Retina (tissue), 1 donor: ENCODE data around the gene ARHGAP27.

Source experiments
- DNase-seq: peaks from one replicate; pipeline ENCODE4 v3.0.0-alpha.2; 2016

The ARHGAP27 gene

GRCh38 chr17:45404870-45405249, 27.8 kb downstream of the ARHGAP27 start:
- no peak for DNase-seq

DNA sequence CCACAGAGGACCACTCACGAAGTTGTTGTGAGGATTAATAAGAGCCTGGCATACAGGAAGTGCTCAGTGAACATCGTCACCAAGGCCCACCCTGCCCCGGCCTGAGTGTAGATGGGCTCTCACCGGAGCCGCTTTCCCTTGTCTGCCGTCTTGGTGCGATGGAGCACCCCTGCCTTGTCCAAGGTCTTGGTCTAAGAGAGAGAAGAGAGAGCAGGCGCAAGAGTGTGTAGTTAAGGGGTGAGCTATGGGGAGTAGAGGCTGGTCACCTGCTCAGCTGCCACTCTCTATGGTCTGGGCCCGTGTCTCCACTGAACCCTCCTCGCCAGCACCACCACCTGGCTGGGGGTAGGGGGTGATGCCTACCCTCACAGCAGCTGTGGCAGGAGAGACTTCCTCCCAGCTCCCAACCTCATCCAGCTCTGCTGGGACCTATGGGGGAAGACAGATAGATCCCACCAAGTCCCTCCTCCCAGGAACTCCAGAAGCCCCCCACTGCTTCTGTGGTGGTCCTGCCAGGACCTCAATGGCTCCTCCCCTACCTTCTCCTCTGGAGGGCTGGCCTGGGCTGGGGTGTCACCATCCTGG, 28.7 kb downstream of the ARHGAP27 start:
- no peak for DNase-seq

- DNase-seq, result no peak
These were observed 29.8 kb downstream of the ARHGAP27 start for GRCh38 chr17:45402916-45403315.

GRCh38 chr17:45398800-45399199, 33.9 kb downstream of the ARHGAP27 start:
- DNase-seq, result no peak

DNA sequence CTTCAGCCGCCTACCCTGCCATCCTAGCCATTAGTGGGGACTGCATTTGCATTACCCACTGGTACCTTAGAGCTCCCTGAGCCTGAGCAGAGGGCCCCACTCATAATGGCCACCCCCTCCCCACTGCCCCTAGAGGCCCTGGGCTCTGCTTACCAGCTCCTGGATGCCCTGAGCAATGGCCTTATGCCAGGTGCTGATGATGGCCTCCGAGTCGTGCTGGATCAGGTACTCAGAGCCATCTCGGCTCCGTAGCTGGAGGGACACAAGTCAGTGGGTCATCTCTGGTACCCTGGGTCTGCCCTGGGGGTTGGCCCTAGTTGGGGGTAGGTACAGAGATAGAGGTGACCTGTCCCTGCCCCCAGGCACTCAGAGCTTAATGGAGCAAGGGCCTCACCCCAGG, 34.9 kb downstream of the ARHGAP27 start:
- DNase-seq, result no peak

DNA sequence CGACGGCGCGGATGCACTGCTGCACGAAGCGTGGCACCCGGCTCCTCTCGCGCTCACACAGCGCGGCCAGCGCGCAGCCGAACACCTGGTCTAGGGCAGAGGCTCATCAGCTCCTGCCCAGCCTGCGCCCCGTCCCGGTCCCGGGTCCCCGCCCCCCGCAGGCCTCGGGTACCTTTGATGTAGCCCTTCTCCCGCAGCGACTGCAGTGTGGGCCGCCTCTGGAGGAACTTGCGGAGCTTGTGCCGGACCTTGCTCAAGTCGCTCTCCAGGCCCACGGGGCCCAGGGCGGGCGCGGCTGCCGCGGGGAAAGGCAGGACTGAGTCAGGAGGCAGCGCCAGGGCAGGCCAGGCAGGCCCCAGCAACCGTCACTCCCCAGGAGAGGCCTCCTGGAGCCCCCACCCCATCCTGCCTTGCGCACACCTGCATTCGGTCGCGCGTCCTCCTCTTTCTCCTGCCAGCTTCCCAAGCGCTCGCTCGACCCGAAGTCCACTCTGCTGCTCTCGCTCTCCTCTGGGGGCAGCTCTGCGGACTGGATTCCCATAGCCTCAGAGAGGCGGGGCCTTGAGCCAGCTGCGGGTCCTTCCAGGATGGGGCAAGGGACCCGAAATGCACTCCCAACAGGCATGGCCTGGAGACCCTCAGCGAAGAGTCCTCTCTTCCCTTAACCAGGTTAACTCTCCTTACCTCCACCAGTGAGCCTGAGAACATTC, 36.0 kb downstream of the ARHGAP27 start:
- DNase-seq, result no peak

GRCh38 chr17:45395569-45396415, 36.9 kb downstream of the ARHGAP27 start:
- DNase-seq, result no peak

GRCh38 chr17:45394913-45395568, 37.6 kb downstream of the ARHGAP27 start:
- DNase-seq, result peak; percentile 93

DNA sequence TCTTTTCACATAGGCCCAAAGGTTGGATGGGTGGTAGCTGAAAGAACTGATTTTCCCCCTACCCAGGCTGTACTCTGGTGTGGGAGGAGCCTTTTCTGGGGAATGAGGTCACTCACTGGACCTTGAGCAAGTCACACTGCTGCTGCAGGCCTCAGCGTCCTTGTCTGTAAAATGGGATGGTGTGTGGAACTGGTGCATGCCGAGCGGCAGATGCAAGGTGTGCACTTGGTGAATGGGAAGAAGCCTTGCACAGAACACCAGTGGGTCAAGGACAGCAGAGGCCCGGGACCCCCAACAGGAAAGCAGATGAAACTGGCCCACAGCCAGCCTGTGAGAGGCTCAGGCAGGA, 38.1 kb downstream of the ARHGAP27 start:
- DNase-seq, result no peak

DNA sequence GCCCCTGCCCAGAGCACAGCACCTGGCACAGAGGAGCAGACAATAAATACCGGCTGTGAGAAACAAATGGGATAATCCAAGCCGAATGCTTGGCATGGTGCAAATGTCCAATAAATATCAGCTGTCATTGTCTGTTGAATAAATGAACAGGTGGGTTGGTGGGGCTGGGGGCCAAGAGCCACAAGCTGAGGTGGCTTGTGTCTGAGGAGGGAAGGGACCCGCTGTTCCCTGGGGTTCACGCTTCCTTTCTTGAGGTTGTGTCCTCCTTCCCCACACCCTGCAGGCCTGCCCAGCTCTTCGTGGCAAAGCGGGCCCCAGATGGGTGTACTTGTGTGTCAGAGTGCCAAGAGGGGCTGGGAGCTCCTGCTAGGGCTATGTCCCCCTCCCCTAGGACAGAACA, 38.6 kb downstream of the ARHGAP27 start:
- DNase-seq, result no peak

GRCh38 chr17:45393411-45393810, 39.3 kb downstream of the ARHGAP27 start:
- DNase-seq, result no peak

- DNase-seq, result no peak
These were observed 40.8 kb downstream of the ARHGAP27 start for GRCh38 chr17:45391918-45392317.

DNA sequence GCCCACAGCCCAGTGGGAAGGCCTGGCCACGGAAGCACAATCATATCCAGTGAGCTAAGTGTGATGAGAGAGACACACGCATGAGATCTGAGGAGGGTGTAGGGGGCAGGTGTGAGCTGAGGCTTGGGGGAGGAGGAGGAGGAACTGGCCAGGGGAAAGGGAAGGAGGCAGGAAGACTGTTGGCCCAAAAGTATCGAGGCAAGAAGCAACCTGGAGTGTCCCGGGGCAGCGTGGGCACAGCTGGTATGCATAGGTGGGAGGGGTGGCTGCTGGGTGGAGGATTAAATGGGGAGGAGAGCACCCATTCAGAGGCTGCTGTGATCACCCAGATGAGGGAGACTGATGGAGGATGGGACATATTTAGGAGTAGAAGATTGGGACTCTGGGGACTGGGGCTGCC, 41.4 kb downstream of the ARHGAP27 start:
- DNase-seq, result no peak

DNA sequence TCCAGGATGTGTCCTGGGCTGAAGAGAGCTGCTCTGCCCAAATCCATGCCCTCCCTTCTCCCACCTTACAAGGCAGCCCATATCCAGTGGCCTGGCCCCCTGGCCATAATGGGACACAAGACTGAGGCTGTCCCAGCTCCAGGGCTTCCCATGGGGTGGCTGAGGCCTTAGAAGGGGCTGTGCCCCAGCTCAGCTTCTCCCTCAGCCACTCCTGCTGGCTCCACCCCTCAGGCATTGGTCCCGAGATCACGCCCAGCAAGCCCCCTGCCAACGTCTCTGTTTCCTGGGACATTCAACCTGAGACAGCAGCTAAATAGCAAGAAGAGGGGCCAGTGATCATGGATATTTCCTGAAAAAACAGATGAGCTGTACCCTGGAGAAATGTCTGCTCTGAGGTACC, 43.3 kb downstream of the ARHGAP27 start:
- no peak for DNase-seq

DNA sequence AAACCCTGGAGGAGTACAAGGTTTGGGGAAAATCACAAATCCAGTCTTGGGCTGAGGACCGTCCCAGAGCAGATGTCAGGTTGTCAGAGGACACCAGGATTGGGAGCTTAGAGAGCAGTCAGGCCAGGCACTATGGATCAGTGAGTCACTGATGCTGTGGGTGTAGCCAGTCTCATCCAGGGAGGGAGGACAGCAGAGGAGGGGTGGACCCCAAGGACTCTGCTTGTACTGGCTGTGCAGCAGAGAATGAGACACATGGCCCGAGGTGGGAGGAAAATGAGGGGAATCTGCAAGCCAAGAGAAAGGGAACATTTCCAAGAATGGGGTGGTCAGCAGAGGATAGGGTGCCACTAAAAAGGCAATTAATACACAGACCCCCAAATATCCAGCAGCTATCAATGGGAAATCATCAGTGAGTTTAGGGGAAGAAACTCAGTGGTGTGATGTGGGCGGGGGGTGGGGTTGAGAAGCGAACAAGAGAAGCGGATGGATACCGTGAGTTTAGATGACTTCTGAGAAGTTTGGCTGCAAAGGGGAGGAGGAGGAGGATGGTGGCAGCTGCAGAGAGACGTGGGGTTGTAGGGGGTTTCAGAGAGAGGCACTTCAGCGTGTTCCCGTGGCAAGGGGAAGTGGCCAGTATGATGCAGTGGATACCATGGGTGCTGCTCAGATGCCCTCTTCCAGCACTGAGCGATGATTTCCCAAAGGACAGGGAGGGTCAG, 43.9 kb downstream of the ARHGAP27 start:
- no peak for DNase-seq

- no peak for DNase-seq
These were observed 44.9 kb downstream of the ARHGAP27 start for GRCh38 chr17:45387739-45388138.

GRCh38 chr17:45386178-45386577, 46.5 kb downstream of the ARHGAP27 start:
- no peak for DNase-seq

GRCh38 chr17:45385331-45385997, 47.2 kb downstream of the ARHGAP27 start:
- DNase-seq, result peak; percentile 84

DNA sequence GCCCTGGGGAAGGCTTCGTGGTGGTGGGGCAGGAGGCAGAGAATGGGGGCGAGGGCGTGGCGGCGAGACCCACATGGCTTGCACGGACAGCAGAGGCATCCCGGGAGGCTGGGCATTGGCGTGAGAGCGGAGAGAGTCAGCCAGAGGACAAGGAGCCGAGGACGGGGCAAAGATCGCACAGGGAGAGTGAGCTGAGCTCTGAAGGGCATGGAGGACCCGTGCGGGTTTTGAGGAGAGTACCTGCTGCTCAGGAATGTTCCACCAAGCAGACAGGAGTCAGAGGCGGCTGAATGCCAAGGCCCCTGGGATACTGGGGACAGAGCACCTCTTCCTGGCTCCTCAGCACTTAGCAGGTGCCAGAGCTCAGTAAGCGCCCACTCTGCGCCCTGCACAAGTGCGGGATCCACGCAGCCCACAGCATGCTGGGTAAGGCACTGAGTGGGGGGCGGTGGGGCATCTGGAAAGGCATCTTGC, 47.8 kb downstream of the ARHGAP27 start:
- no peak for DNase-seq

GRCh38 chr17:45384047-45384788, 48.5 kb downstream of the ARHGAP27 start:
- no peak for DNase-seq

- no peak for DNase-seq
These were observed 49.7 kb downstream of the ARHGAP27 start for GRCh38 chr17:45383003-45383402.
